Measurements from ENCODE around the gene CASP5.

CASP5 gene

DNA sequence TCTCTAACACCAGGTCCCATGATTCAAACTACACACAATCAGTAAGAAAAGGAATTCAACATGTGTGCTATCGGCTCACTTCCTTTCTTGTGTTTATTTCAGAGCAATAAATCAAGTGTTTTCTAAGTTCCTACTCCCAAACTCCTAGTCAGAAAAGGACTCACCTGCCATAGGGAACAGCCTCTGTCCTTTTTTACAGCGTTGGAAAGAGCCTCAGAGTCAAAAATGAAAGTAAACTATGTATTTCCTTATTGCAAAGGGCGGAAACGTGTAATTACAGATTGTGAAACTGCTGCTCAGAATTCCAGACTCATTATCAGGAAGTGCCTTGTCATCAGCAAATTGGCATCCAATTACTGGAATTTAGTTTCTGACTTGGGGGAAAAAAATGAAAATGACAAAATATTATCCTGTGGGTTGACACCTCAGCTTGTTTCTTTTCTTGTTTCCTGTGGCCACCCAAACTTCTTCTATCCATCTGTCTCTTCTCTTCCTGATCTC is 54.6 kb downstream of the CASP5 start, which contains the start of gene CASP4:
TSS of gene CASP4 (minus strand) at position 220 of the 501 bp plus-strand sequence. CDS start at position 171, 49 bp downstream.
- in situ Hi-C loops (cut with MboI; ENCODE audit: low sequenced_read_pairs), result no loop called here

DNA sequence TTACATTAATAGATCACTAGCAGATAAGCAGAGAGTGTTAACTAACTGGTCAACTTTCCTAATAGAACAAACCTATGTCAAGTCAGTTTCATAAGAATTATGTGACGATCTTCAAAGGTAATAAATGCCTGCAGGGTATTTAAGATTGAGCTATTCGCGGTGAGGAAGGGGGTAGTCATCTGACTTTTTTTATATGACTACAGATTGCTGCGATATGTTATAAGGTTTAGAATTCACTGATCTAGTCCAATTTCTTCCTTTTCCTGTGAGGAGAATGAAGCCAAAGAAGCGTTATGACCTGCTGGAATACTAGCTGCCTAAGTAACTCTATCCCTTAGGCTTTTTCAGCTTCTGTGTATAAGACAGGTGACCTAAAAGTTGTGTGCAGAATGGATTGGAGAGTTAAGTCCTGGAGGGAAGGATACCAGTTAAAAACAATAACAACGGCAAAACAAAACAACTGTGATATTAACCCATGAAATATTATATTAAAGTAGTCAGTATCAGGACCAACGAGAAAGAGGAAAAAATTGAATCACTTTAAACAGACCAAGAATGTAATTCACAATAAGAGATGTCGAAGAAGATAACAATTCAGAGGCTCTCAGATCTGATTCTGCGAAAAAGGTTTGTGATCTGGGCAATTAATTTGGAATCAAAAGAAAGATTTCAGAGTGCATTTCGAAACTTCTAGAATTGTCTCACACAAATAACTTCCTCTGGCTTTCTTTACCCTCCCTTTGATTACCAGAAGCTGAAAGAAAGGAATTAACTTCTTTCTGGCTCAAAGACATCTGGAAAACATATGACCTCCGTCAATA is 55.2 kb downstream of the CASP5 start:
- in situ Hi-C loops (cut with MboI; ENCODE audit: low sequenced_read_pairs), result no loop called here

DNA sequence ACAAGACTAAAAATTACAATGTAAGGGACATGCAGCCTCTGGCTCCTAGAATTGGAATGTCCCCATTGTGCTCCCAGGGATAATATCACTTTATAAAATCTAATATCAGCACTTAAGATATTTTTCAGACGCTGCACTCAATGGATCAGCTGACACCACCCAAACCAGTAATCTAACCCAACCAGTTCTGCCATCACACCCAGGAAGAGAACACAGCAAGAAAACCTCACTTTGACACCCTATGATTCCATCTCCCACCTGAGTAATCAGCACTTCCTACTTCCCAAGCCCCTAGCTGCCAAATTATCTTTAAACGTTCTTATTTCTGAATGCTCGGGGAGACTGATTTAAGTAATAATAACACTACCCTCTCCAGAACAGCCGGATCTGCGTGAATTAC is 57.2 kb downstream of the CASP5 start:
- in situ Hi-C loops (cut with MboI; ENCODE audit: low sequenced_read_pairs), result no loop called here

DNA sequence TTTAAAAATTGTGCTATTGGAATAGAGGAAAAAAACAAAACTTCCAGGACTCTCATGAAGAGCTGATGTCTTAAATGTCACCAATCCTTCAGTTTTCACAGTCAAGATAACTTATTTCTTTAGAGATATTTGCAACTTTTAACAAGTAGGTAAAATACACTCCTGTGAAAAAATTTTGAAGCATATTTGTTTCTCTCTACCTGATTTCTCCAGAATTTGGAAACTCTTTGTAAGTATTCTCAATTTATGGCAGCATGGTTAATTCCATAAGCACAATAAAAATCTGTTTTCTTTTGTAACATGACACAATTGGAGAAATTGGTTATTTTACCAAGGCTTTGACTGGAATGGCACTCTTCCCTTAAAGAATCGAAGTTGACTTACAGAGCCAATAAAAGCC is 58.7 kb downstream of the CASP5 start:
- in situ Hi-C loops (cut with MboI; ENCODE audit: low sequenced_read_pairs), result no loop called here

DNA sequence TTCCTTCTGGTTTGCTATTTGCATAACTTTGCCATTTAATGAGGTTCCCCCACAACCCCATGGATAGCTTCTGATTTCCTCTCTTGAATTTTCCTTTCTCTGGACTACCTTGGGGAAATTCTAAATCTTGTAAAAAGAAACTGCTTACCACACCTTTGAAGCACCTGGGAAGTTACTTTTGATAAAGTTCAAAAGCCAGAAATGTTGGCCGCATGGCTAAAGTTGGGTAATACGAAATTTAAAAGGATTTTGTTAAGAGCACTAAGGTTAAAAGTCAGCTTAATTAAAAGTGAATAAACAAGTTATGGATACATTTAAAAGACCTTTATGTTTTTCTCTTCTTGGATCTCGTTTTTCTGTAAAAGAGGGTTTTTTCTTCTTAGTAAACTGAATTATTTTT is 60.1 kb downstream of the CASP5 start:
- in situ Hi-C loops (cut with MboI; ENCODE audit: low sequenced_read_pairs), result no loop called here

DNA sequence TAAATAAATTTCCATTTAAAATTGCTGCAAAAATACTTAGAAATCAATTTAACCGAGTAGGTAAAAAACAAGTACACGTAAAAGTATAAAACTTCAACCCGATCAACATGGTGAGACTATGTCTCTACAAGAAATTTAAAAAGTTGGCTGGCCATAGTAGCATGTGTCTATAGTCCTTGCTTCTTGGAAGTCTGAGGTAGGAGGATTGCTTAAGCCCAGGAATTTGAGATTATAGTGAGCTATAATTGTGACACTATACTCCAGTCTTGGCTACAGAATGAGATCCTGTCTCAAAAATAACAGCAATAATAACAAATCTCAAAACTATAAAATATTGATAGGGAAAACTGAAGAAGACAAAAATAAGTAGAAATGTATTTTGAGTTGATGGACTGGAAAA is 65.7 kb downstream of the CASP5 start:
- in situ Hi-C loops (cut with MboI; ENCODE audit: low sequenced_read_pairs), result no loop called here

DNA sequence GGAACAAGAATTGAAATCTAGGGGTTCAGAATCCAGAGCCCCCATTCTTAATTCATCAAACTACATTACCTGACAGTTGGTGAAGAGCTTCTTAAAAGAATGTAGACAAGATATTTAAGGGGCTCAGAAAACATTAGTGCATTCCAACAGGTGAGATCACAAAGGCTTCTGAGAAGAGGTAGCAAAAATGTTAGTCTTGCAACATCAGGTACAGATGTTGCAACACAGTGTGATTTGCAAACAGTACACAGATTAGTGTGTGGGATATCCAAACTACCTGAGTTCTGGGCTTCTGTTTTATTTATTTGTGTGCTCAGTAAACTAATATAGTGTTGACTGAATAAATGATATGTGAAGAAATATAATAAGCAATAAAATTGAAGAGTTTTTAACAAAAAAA is 66.4 kb downstream of the CASP5 start:
- in situ Hi-C loops (cut with MboI; ENCODE audit: low sequenced_read_pairs), result no loop called here

DNA sequence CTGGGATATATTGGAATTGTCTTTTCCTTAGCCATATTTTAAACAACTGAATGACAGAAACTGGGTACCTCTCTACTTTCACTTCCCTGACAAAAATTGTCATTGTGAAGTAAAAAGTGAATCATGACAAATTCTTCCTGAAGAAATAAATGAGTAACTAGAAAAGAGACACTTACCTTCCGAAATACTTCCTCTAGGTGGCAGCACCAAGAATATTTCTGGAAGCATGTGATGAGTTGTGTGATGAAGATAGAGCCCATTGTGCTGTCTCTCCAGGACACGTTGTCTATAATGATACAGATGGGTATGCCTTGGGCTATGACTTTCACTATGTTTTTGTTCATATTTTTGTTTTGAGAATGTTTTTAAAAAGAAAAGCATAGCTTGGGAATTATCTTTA is 76.1 kb downstream of the CASP5 start:
- in situ Hi-C loops (cut with MboI; ENCODE audit: low sequenced_read_pairs), result no loop called here

All from HL-60/S4 treated with phorbol 12-myristate 13-acetate at 8.2 ng/mL for 4 days and 3 days (cell line).